Activated naive CD4-positive, alpha-beta T cell treated with anti-CD3 and anti-CD28 coated beads, Interleukin-2, amount 50 U/mL, for 16 hours (primary cell): ENCODE results near the gene PCNX2.
"Not testable (repeated sequence)": the region's sequence is repeated elsewhere in the genome, so short reads cannot be mapped to it uniquely, and the experiment has no call there.

Source experiments
- DNase-seq: peaks from one replicate; pipeline ENCODE4 v3.0.0-alpha.2; 2020

Gene PCNX2

GRCh38 chr1:233094269-233094668 lies 201.3 kb downstream of the PCNX2 start:
- DNase-seq, result no peak

GRCh38 chr1:233090746-233091494 lies 204.6 kb downstream of the PCNX2 start:
- no peak for DNase-seq

- no peak for DNase-seq
Observed at GRCh38 chr1:233089251-233089650, 206.3 kb downstream of the PCNX2 start.

- no peak for DNase-seq
Observed at GRCh38 chr1:233088613-233089012, 206.9 kb downstream of the PCNX2 start.

GRCh38 chr1:233086961-233087881 lies 208.3 kb downstream of the PCNX2 start:
- DNase-seq, result no peak

- DNase-seq, result no peak
Observed at GRCh38 chr1:233085566-233085965, 210.0 kb downstream of the PCNX2 start.

GRCh38 chr1:233082778-233083550 lies 212.6 kb downstream of the PCNX2 start:
- DNase-seq, result no peak

GRCh38 chr1:233081735-233082134 lies 213.8 kb downstream of the PCNX2 start:
- no peak for DNase-seq

GRCh38 chr1:233080827-233081226 lies 214.7 kb downstream of the PCNX2 start:
- not testable (repeated sequence) for DNase-seq

GRCh38 chr1:233080286-233080685 lies 215.2 kb downstream of the PCNX2 start:
- DNase-seq, result no peak

GRCh38 chr1:233079574-233079973 lies 216.0 kb downstream of the PCNX2 start:
- DNase-seq, result no peak

- DNase-seq, result no peak
Observed at GRCh38 chr1:233078396-233078795, 217.1 kb downstream of the PCNX2 start.

GRCh38 chr1:233075915-233076295 lies 219.6 kb downstream of the PCNX2 start:
- no peak for DNase-seq

- no peak for DNase-seq
Observed at GRCh38 chr1:233066087-233066486, 229.4 kb downstream of the PCNX2 start.

GRCh38 chr1:233065685-233066084 lies 229.8 kb downstream of the PCNX2 start:
- DNase-seq, result no peak

GRCh38 chr1:233064988-233065387 lies 230.5 kb downstream of the PCNX2 start:
- DNase-seq, result no peak

- DNase-seq, result no peak
Observed at GRCh38 chr1:233063462-233063861, 232.1 kb downstream of the PCNX2 start.

- no peak for DNase-seq
Observed at GRCh38 chr1:233061265-233061664, 234.3 kb downstream of the PCNX2 start.

- no peak for DNase-seq
Observed at GRCh38 chr1:233060461-233060994, 235.0 kb downstream of the PCNX2 start.

- no peak for DNase-seq
Observed at GRCh38 chr1:233057836-233058235, 237.7 kb downstream of the PCNX2 start.

GRCh38 chr1:233055879-233056641 lies 239.5 kb downstream of the PCNX2 start:
- no peak for DNase-seq

- DNase-seq, result no peak
Observed at GRCh38 chr1:233045588-233045987, 249.9 kb downstream of the PCNX2 start.
